Ovary (tissue), 3 donors: Measurements from ENCODE around the gene CCRL2.

ENCODE experiments used
- EP300 ChIP-seq: sonication (generic); formaldehyde crosslinking; IDR thresholded peaks from one replicate; pipeline ENCODE4 v1.6.1; 2017; ENCODE audit warnings: antibody characterized with exemption
- TF ChIP-seq, protein P1 (sequence below), 3 donors: fragments of 450-650 bp in 2 of 3; fragments of 200-600 bp in 1 of 3; IDR thresholded peaks; one replicate each; pipeline versions ENCODE4 v1.5.1 to v1.8.0; 2016 to 2022; ENCODE audit warnings: antibody characterized with exemption in 3 of 3, mild to moderate bottlenecking in 1 of 3
- donor health status: DM: no; HTN: no; CAD: no.

- TF ChIP-seq, protein P1, sequence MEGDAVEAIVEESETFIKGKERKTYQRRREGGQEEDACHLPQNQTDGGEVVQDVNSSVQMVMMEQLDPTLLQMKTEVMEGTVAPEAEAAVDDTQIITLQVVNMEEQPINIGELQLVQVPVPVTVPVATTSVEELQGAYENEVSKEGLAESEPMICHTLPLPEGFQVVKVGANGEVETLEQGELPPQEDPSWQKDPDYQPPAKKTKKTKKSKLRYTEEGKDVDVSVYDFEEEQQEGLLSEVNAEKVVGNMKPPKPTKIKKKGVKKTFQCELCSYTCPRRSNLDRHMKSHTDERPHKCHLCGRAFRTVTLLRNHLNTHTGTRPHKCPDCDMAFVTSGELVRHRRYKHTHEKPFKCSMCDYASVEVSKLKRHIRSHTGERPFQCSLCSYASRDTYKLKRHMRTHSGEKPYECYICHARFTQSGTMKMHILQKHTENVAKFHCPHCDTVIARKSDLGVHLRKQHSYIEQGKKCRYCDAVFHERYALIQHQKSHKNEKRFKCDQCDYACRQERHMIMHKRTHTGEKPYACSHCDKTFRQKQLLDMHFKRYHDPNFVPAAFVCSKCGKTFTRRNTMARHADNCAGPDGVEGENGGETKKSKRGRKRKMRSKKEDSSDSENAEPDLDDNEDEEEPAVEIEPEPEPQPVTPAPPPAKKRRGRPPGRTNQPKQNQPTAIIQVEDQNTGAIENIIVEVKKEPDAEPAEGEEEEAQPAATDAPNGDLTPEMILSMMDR (IDR thresholded peaks at IDR 0.05) = no peak
- TF ChIP-seq EP300 = no peak
Measured at GRCh38 chr3:46393554-46394434, 13.3 kb upstream of the CCRL2 start.
